ENCODE measurements around the gene C1orf35. TPM values are rescaled to one million over a fixed set of nuclear protein-coding genes. Genes with fewer than 3 reads are reported as not detected.

Gene C1orf35
- total RNA-seq, 5 donors from 2014 or later (not counting 1 experiment from before 2014, with no cell fraction given) = 19.7 to 34.0 (median 32.3) TPM

Other genes starting within 250 kb of the C1orf35 start
- gene WNT9A, start 155.4 kb downstream of the C1orf35 start, total RNA-seq = under 1 TPM in 4 of 5 donors, not detected in 1; 0.12 to 0.72 (median 0.48) TPM
- under 1 TPM in 2 of 5 donors, not detected in 3; 0.10 to 0.28 TPM for gene WNT3A, start 96.3 kb downstream of the C1orf35 start, total RNA-seq
- gene ARF1, start 20.6 kb downstream of the C1orf35 start, total RNA-seq = 100 to 1,000 TPM; 232 to 309 (median 258) TPM
- gene MRPL55, start 6.0 kb upstream of the C1orf35 start, total RNA-seq = 10 to 100 TPM; 49.7 to 63.5 (median 55.9) TPM
- gene GUK1, start 37.0 kb upstream of the C1orf35 start, total RNA-seq = 100 to 1,000 TPM; 201 to 318 (median 223) TPM
- 1 to 10 TPM; 1.1 to 3.1 (median 1.6) TPM for gene GJC2, start 46.6 kb upstream of the C1orf35 start, total RNA-seq
- gene IBA57, start 62.5 kb upstream of the C1orf35 start, total RNA-seq = 10 to 100 TPM; 10.6 to 18.3 (median 12.6) TPM
- 100 to 1,000 TPM in 2 of 5 donors, 10 to 100 TPM in 3; 77.9 to 133 (median 81.4) TPM for gene OBSCN, start 104.7 kb upstream of the C1orf35 start, total RNA-seq